ENCODE measurements around the gene TMEM184A.

TMEM184A gene

DNA sequence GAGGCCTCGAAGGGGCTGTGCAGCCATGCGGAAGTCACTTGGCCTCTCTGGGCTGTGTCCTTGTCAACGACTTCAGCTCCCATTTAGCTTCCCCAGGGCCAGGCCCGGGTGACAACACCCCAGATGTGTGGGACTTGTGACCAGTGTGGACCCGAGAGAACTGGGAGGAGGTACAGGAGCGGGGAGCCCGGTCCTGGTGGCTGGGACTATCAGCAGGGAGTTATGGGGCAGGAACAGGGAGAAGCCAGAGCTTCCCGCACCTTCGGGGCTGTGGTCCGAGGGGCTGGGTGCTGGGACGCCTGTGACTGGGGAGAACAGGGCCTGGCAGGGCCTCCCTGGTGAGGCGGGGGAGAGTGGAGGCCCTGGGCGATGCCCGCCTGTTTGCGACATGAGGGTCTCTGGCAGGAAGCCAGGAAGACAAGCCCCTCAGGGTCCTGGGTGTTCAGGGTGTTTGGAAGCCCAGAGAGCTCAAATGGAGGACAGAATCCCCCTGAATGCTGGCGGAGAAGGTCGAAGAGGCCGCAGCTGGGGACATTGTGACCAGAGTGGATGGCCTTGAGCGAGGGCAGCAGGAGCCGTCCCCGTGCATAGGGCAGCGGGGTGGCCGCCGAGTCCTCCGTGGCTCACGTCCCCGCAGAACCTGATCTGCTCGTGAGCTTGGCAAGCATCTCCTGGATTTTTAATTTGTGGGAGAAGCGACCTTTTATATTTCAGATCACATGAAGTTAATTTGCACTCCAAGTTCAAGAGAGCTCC lies 43.8 kb upstream of the TMEM184A start:
- Histone ChIP-seq H3K9me3 (no peaks in the 10 kb centered on the region), H3K4me3 (no peak overlapping the region), H3K27ac (no peak overlapping the region), H3K4me1 (no peaks in the 10 kb centered on the region), H3K27me3 (peaks cover 0 to 80% of the 10 kb centered on the region in 2 donors), H3K36me3 (no peaks in the 10 kb centered on the region)
- no peak for DNase-seq
- TF ChIP-seq, protein P1, sequence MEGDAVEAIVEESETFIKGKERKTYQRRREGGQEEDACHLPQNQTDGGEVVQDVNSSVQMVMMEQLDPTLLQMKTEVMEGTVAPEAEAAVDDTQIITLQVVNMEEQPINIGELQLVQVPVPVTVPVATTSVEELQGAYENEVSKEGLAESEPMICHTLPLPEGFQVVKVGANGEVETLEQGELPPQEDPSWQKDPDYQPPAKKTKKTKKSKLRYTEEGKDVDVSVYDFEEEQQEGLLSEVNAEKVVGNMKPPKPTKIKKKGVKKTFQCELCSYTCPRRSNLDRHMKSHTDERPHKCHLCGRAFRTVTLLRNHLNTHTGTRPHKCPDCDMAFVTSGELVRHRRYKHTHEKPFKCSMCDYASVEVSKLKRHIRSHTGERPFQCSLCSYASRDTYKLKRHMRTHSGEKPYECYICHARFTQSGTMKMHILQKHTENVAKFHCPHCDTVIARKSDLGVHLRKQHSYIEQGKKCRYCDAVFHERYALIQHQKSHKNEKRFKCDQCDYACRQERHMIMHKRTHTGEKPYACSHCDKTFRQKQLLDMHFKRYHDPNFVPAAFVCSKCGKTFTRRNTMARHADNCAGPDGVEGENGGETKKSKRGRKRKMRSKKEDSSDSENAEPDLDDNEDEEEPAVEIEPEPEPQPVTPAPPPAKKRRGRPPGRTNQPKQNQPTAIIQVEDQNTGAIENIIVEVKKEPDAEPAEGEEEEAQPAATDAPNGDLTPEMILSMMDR (IDR thresholded peaks at IDR 0.05): no peak
- intact Hi-C loops (cut with DNase I; ENCODE audit: low total_unique reads): no loop called here

DNA sequence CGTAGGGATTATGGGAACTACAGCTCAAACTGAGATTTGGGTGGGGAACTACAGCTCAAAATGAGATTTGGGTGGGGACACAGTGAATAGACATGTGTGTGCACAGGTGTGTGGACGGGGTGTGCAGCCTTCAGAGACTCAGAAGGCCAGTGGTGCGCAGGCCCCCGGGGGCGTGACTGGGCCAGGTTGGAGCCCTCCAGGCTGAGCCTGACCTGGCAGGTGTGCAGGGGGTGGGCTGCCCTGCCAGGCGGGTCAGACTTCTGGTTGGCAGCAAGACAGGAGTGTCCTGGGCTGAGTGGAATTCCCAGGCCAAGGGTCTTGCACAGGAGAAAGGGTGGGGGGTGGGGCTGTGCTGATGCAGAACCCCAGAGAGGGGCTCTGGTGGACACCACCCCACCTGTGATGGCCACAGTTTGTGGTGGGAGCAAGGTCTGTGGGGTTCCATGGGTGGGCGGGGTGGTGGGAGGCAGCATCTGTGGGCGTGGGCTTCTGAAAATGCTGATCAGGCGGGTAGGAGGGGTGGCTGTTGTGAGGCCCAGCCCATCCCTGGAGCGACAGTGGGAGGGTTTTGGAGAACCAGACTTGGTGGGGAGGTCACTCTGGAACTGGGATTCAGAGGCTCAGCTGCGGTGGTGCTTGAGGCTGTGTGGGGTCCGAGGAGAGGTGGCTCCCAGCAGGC lies 43.1 kb upstream of the TMEM184A start:
- H3K27ac ChIP-seq: no peak overlapping the region
- DNase-seq: no peak
- no peaks in the 10 kb centered on the region for H3K4me1 ChIP-seq
- no peak overlapping the region for H3K4me3 ChIP-seq
- H3K27me3 ChIP-seq: peaks cover 0 to 76% of the 10 kb centered on the region in 2 donors
- TF ChIP-seq, protein P1 (IDR thresholded peaks at IDR 0.05): no peak
- H3K36me3 ChIP-seq: no peaks in the 10 kb centered on the region
- H3K9me3 ChIP-seq: no peaks in the 10 kb centered on the region
- intact Hi-C loops (cut with DNase I; ENCODE audit: low total_unique reads): no loop called here

DNA sequence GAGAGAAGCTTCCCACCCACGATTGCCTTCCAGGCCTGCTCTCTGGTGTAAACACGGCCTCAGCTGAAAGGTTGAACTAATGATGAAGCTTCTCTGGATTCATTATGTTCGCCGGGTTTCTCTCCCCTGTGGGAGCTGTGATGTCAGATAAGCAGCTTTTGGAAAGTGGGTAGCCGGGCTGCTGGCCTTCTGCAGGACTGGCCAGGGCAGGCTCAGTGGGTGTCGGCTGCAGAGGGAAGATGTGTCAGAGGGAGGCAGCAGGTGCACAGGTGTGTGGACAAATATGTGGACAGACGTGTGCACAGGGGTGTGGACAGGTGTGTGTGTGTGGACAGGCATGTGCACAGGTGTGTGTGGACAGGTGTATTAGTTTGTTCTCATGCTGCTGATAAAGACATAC lies 42.3 kb upstream of the TMEM184A start:
- H3K9me3 ChIP-seq: no peaks in the 10 kb centered on the region
- peaks cover 0 to 74% of the 10 kb centered on the region in 2 donors for H3K27me3 ChIP-seq
- no peak for DNase-seq
- no peaks in the 10 kb centered on the region for H3K4me1 ChIP-seq
- no peaks in the 10 kb centered on the region for H3K36me3 ChIP-seq
- no peak overlapping the region for H3K27ac ChIP-seq
- TF ChIP-seq, protein P1 (IDR thresholded peaks at IDR 0.05): no peak
- no peak overlapping the region for H3K4me3 ChIP-seq
- intact Hi-C loops (cut with DNase I; ENCODE audit: low total_unique reads): no loop called here

DNA sequence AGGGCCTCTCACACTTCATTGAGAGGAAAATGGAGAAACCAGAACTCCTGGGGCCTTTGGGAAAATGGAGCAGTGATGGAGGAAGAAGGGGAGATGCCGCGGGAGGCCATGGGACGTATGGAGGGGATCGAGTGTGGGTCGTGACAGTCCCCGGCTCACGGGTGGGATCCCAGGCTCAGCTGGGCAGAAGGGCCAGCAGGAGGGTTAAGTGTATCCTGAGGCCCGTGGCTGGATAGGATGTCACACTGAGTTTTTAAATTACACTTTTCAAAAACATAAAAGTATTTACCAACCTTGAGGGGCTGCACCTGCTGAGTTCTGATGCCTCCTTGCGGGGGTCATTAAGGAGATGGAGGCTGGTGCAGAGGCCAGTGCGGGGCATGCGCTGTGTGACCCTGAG lies 41.8 kb upstream of the TMEM184A start:
- DNase-seq: no peak
- TF ChIP-seq, protein P1 (IDR thresholded peaks at IDR 0.05): no peak
- Histone ChIP-seq H3K4me3 (no peak overlapping the region), H3K9me3 (no peaks in the 10 kb centered on the region), H3K27me3 (peaks cover 0 to 76% of the 10 kb centered on the region in 2 donors), H3K4me1 (no peaks in the 10 kb centered on the region), H3K36me3 (no peaks in the 10 kb centered on the region), H3K27ac (no peak overlapping the region)
- intact Hi-C loops (cut with DNase I; ENCODE audit: low total_unique reads): no loop called here

DNA sequence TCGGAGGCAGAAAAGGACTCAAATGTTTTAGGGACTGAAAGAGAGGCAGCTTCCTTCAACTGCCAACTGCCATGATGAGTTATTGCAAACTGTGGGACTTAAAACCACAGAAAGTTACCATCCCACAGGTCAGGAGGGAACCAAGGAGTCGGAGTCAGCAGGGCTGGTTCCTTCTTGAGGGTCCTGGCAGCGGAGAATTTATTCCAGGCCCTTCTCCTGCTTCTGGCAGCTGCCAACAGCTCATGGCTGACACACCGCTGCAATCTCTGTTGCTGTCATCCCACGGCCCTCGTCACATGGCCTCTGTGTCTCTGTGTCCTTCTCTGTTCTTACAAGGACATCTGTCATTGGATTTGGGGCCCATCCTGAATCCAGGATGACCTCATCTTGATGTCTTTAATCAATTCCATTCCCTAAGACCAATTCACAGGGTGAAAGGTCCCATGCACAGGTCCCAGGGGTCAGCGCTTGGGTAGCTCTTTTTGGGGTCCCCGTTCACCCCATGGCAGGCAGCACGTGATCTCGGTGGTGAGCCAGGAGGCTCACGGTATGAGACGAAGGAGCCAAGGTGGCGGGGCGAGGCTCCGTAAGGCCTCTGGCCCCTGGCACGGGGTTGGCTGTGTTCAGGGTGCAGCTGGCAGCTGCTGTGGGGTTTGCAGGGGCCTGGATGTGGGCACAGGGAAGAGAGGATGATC lies 41.2 kb upstream of the TMEM184A start:
- no peaks in the 10 kb centered on the region for H3K36me3 ChIP-seq
- no peaks in the 10 kb centered on the region for H3K4me1 ChIP-seq
- peaks cover 0 to 76% of the 10 kb centered on the region in 2 donors for H3K27me3 ChIP-seq
- TF ChIP-seq, protein P1 (IDR thresholded peaks at IDR 0.05): no peak
- intact Hi-C loops (cut with DNase I; ENCODE audit: low total_unique reads): no loop called here
- no peak for DNase-seq
- H3K27ac ChIP-seq: no peak overlapping the region
- H3K4me3 ChIP-seq: no peak overlapping the region
- H3K9me3 ChIP-seq: no peaks in the 10 kb centered on the region

All from tibial artery (tissue), 4 donors.